ENCODE data around the gene ZNF426.

Gene ZNF426

DNA sequence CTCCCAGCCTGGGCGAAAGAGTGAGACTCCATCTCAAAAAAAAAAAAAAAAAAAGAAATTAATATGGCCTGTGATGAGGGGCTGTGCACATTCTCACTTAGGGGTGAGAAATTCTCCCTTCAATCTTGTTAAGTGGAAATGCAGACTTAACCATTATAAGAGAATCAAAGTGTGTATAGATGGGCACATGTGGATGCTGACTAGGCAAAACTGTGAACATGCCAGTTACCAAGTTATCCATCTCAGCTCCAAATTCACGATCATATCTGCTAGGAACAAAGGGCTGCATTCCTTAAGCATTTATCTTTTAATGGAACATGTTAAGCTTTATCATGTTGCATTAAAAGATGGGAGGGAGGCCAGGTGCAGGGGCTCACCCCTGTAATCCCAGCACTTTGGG, 44.3 kb downstream of the ZNF426 start:
- DNase-seq = no peak

DNA sequence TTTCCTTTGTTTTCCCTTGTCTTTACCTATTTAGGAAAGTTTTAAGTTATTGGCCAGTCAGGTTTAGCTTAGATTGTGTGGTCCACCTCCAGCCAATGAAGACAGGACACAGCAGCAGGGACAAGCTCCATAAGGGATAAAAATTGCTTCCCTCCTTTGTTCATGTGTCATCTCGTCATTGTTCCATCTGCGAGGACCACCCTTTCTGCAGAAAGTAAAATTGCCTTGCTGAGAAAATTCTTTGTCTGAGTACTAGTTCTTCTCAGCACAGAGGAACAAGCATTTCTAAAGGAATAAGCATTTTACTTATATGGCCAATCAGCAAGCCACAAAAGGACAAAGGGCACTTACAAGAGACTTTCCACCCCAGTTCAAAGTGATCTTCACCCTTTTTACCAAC, 51.4 kb downstream of the ZNF426 start:
- DNase-seq = no peak

GRCh38 chr19:9485140-9485539, 53.3 kb downstream of the ZNF426 start:
- DNase-seq = no peak

GRCh38 chr19:9474975-9475374, 63.5 kb downstream of the ZNF426 start:
- no peak for DNase-seq

Data from T-helper 9 cell (primary cell).